ENCODE measurements around the gene PROX2. TPM values are rescaled to one million over a fixed set of nuclear protein-coding genes. Genes with fewer than 3 reads are reported as not detected.

The PROX2 gene
- total RNA-seq, result 0.07 TPM in 1 of 2 replicates, not detected in the other
- total RNA-seq (2013), result 0.09 TPM
- 0.03 and 0.04 TPM in 2 replicates for polyA plus RNA-seq
- polyA minus RNA-seq, result 0.43 TPM in 1 of 2 replicates, not detected in the other

GRCh38 chr14:74875941-74876913 is at the start of gene PROX2:
Gene PROX2, minus strand, starts transcription at chr14:74876145. Its CDS starts 12,311 bp downstream, at chr14:74863834.
- Mint-ChIP-seq H3K27ac (peak within 1 kb of the TSS; percentile 46), H3K27me3 (no peaks in the 10 kb centered on the region), H3K4me1 (peaks cover 28% of the 10 kb centered on the region), H3K4me3 (peak within 1 kb of the TSS; percentile 61), H3K9me3 (ENCODE audit: insufficient read depth) (no peaks in the 10 kb centered on the region)
- peaks cover 11% of the 10 kb centered on the region for H3K79me2 ChIP-seq (ENCODE audit: control insufficient read depth, insufficient read depth, low read length)
- 5% methylated on average over 11 of the region's 13 CpGs for WGBS (ENCODE audit: insufficient coverage)
- DNase-seq (peak; percentile 37), ATAC-seq (ENCODE audit: low read depth) (peak; percentile 51)
- peak within 1 kb of the TSS; percentile 65 for H3K4me2 ChIP-seq (replicated peaks; ENCODE audit: low read depth, low read length, poor library complexity, severe bottlenecking)
- no peak for TF ChIP-seq EZH2 (IDR thresholded peaks at IDR 0.05; ENCODE audit: borderline replicate concordance, insufficient read depth, low read depth, low read length, poor library complexity, severe bottlenecking)
- TF ChIP-seq CTCF (IDR thresholded peaks at IDR 0.05), result no peak
- peaks cover 19 to 23% of the 10 kb centered on the region in 2 donors for H3K4me1 ChIP-seq (ENCODE audit: control insufficient read depth in 2 of 2, insufficient read depth in 2 of 2, low read length in 2 of 2)
- H4K20me1 ChIP-seq (ENCODE audit: control insufficient read depth, insufficient read depth, low read length, poor library complexity, severe bottlenecking), result no peaks in the 10 kb centered on the region
- peak within 1 kb of the TSS in 2 of 5 experiments; percentile 17 to 23 for H3K4me3 ChIP-seq (ENCODE audit: control extremely low read depth in 1 of 5, extremely low read depth in 1 of 5, insufficient read depth in 1 of 5, low read depth in 2 of 5, low read length in 4 of 5)
- no peaks in the 10 kb centered on the region for H3K27me3 ChIP-seq (replicated peaks in 1 of 4; ENCODE audit: control extremely low read depth in 1 of 4, control insufficient read depth in 3 of 4, insufficient read depth in 4 of 4, low read length in 3 of 4)
- ChIA-PET POLR2A (no interaction called here), CTCF (interaction anchor here (2.5 to 41.3 kb wide), 3 partner anchors 18 to 212 kb away, joined by 11 to 926 read pairs (median 193); no protein-coding TSS in a partner anchor)
- peak within 1 kb of the TSS; percentile 55 for H2AFZ ChIP-seq (ENCODE audit: insufficient read depth, low read depth, low read length, poor library complexity, severe bottlenecking)
- H3K27ac ChIP-seq (ENCODE audit: low read length in 2 of 2), result no peak within 1 kb of the TSS
- no peaks in the 10 kb centered on the region for H3K36me3 ChIP-seq (replicated peaks in 1 of 2; ENCODE audit: control extremely low read depth in 1 of 2, control insufficient read depth in 1 of 2, extremely low read depth in 1 of 2, insufficient read depth in 2 of 2, low read length in 1 of 2)
- no peaks in the 10 kb centered on the region for H3K9me3 ChIP-seq (ENCODE audit: control extremely low read depth in 1 of 3, control insufficient read depth in 2 of 3, insufficient read depth in 1 of 3, low read length in 2 of 3)
- intact Hi-C loops (cut with micrococcal nuclease), result no loop called here
- peak within 1 kb of the TSS; percentile 2 for H3K9ac ChIP-seq (ENCODE audit: low read length)

All from B cell (primary cell).